H7 (cell line): Measurements from ENCODE around the gene ADGRB3. TPM values are rescaled to one million over a fixed set of nuclear protein-coding genes. Genes with fewer than 3 reads are reported as not detected.
"Not testable (repeated sequence)": the region's sequence is repeated elsewhere in the genome, so short reads cannot be mapped to it uniquely, and the experiment has no call there.

Experiments used
- DNase-seq: peaks from one replicate; pipeline ENCODE4 v3.0.0; 2012
- H3K27me3 ChIP-seq: 2 replicates; pipeline ENCODE4 v1.6.0; 2011; ENCODE audit warnings: mild to moderate bottlenecking, low read length; ENCODE audit not compliant: control insufficient read depth, insufficient read depth
- H3K36me3 ChIP-seq: replicated peaks from 2 replicates; pipeline ENCODE4 v1.5.1; 2011; ENCODE audit warnings: low read length; ENCODE audit not compliant: control insufficient read depth, insufficient read depth
- H3K4me3 ChIP-seq: 2 replicates; pipeline ENCODE4 v1.5.1; 2011; ENCODE audit warnings: low read depth, mild to moderate bottlenecking, control low read depth, low read length, moderate library complexity; ENCODE audit not compliant: insufficient read depth
- total RNA-seq: library from RNA; depleted of rRNA; stranded (reverse); fragments of >200 nt; shearing (Covaris generic); gene quantifications from 2 replicates; pipeline ENCODE4 v1.2.3, GENCODE V29; 2014

The ADGRB3 gene
- total RNA-seq, 1 experiment from 2014 or later: 0.21 TPM

DNA sequence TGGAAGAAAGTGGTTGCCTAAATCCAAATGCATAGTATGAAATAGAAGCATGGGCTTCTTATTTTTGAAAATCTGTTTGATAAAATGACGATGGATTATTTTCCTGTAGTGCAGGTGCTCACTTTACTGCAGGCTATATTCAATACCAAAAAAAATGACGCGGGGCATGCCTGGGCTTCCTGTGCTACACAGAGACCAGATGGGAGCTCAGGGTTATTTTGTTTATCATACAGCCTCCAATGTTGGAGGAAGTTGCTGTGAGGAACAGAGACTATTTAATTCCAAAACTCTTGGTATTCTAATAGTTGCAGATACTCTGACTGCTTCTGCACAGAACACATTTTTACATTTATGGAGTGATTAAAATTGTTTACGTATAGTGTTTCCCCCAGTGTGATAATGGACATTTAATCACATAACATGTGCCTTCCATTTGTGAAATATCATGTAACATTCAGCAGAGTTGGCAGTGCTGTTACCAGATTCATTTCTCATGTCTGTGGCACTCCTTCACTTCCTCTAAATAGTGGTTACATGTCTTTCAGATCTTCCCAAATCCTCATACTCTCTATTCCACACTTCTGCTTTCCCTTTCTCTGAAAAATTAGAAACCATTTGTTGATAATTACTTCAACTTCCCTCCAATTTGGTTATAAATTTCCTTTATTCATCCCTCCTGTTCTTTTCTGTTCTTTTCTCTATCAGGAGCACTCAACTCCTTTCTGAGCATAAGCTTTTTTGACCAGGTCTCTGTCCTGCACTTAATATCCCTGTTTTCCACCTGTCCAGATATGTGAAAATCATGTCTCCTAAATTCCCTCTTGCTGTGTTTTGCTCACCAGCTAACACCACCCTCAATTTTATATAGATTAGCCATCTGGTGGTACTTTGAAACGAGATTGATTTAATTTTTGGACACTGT is 121.6 kb downstream of the ADGRB3 start:
- no peaks in the 10 kb centered on the region for H3K27me3 ChIP-seq
- DNase-seq: no peak
- H3K4me3 ChIP-seq: no peak overlapping the region
- H3K36me3 ChIP-seq: no peaks in the 10 kb centered on the region

DNA sequence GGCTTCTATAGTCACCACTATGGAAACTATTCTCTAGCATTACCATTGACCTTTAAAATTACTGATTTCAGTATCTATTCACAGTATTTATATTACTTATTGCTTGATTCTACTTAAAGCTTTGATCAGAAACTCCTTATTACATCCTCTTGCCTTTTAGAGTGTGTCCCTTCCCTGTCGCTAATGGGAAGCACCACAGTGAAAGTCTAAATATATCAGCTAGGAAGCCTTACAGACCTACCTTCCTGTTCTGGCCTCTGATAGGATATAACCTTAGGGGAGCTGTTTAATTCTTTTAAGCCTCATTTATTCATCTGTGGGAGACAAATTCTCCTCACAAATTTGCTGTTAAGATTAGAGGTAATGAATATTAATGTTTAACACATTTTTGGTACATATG is 122.7 kb downstream of the ADGRB3 start:
- Histone ChIP-seq H3K4me3 (no peak overlapping the region), H3K27me3 (no peaks in the 10 kb centered on the region), H3K36me3 (no peaks in the 10 kb centered on the region)
- no peak for DNase-seq

DNA sequence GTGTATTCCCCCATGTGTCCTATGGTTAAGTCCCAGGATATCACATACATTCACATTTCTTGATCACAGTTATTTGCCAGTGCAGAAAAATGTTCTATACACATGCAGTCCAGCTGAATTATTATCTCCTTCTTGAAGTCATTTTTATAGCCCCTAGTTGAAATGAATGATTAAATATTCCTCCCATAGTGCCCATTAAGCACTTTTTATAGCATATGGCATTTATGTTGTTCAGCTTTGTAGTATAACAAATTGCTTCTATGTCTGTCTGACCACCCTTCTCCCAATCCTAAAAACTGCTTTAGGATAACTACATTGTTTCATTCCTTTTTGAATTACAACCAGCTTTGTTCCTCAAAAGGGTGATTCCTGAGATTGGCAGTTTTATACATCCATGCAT is 123.5 kb downstream of the ADGRB3 start:
- H3K36me3 ChIP-seq: no peaks in the 10 kb centered on the region
- no peak overlapping the region for H3K4me3 ChIP-seq
- H3K27me3 ChIP-seq: no peaks in the 10 kb centered on the region
- DNase-seq: no peak

DNA sequence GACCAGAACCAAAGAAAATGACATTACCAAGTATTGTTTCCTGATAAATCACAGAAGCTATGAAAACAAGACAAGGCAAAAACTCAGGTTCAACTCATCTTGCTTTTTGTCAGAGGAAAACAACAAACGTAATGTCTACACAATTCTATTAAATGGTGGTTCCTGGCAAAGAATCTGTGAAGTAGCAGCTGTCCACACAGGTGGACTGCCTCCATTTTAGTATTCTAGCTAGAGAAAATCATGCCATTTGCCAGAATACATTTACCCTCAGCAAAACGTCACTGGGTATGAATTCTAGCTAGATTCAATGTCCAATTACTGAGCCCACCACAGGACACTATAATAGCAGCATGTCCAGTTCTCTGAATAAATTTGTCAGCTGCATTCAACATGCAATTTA is 125.4 kb downstream of the ADGRB3 start:
- H3K36me3 ChIP-seq: no peaks in the 10 kb centered on the region
- no peaks in the 10 kb centered on the region for H3K27me3 ChIP-seq
- no peak for DNase-seq
- H3K4me3 ChIP-seq: no peak overlapping the region

DNA sequence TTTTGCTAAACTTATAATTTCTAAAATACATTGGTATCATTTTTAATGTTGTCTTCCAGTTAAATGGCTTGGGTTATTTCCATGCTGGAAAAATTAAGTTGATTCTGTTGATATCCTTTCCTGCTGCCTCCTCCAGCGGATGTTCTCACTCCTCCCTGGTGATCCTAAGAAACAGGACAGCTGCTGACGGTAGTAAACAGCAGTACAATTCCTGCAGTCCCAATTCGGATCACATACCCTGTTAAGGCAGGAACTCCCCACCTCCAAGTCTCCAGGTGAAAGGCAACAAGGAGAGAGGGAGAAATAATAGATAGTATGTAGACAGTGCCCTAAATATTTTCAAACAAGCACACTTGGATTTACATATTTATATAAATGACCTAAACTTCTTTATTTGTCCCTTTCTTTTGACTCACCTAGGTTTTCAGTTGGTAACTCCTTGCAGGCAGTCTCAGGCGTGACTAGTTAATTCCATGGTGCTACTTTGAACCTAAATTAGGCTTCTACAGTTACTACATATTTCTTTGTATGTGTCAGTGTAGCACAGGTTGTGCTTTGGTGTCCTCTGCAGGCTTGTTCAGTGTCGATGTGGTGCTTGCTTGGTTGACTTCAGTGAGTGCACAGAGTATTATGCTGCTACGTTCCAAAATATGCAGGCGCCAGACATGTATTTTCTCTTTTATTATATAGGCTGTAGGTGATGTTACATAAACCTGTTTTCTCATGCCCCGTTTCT is 126.0 kb downstream of the ADGRB3 start:
- DNase-seq: no peak
- H3K27me3 ChIP-seq: no peaks in the 10 kb centered on the region
- H3K4me3 ChIP-seq: no peak overlapping the region
- H3K36me3 ChIP-seq: no peaks in the 10 kb centered on the region

DNA sequence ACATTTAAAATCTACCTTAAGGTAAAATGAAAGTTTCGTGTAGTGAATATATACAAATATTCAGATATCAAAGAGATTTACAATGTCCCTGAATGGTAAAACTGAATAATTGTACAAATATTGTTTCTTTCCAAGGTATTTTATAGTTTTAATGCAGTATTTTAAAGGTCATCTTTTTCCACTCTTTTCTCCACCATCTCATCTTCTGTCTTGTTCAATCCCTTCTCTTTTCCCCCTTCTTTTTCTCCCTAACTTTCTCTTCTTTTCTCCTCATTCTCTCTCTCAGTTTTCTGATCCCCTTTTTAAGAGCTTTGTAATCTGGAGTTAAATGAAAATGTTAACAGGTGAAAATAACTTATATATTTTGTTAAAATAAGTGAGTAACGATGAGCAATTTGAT is 126.9 kb downstream of the ADGRB3 start:
- H3K36me3 ChIP-seq: no peaks in the 10 kb centered on the region
- DNase-seq: no peak
- no peaks in the 10 kb centered on the region for H3K27me3 ChIP-seq
- H3K4me3 ChIP-seq: no peak overlapping the region

DNA sequence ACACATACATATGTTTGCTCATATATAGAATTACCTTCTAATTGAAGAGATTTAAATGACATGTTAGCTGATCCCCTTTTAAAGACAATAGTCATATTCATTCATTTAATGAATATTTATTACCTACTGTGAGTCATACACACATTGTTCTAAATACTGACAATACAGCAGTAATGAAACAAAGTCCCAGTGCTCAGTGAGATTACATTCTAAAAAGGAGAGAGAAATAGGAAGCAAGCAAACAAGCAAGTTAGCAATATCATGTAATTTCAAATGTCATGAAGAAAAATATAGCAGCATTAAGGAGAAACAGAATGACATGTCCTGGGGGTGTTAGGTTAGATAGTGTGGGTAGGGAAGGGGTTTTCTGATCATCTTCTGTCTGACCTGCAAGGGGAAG is 136.3 kb downstream of the ADGRB3 start:
- Histone ChIP-seq H3K27me3 (no peaks in the 10 kb centered on the region), H3K4me3 (no peak overlapping the region), H3K36me3 (no peaks in the 10 kb centered on the region)
- no peak for DNase-seq

DNA sequence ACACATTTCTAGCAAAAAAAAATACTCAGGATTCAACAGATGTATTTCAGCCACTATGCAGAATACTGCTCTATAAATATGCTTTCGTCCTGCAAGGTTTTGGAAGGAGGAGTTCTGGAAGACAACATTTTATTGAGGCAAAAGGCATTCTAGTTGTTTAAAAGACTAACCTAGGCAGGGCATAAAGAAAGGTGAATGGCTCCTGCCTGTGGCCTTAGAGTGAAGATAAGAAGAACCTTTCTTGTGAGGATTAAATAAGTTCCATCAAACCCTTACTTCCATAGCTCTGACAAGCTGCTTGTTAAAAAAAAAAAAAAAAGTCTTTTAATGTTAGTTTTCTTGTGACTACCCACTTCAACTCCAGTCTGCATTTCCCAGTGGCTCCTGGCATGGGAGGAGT is 139.8 kb downstream of the ADGRB3 start:
- no peaks in the 10 kb centered on the region for H3K36me3 ChIP-seq
- no peak overlapping the region for H3K4me3 ChIP-seq
- DNase-seq: no peak
- no peaks in the 10 kb centered on the region for H3K27me3 ChIP-seq

DNA sequence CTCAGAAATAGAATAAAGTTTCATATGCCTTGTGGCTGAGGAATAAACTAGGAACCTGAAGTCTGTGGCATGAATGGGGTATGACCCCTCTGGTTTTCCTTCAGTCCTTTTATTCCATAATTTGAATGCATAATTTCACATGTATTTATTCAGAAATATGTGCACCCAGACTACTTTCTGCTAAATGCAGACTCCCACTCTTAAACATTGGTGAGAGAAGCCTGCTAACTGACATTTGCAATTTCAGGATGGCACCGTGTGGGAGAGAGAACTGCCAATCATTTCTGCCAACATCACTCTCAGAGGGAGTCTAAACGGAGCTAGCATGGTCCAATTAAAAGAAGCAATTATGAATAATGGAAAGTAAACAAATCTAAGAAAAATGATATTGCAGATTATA is 141.3 kb downstream of the ADGRB3 start:
- Histone ChIP-seq H3K27me3 (no peaks in the 10 kb centered on the region), H3K36me3 (no peaks in the 10 kb centered on the region), H3K4me3 (no peak overlapping the region)
- no peak for DNase-seq

DNA sequence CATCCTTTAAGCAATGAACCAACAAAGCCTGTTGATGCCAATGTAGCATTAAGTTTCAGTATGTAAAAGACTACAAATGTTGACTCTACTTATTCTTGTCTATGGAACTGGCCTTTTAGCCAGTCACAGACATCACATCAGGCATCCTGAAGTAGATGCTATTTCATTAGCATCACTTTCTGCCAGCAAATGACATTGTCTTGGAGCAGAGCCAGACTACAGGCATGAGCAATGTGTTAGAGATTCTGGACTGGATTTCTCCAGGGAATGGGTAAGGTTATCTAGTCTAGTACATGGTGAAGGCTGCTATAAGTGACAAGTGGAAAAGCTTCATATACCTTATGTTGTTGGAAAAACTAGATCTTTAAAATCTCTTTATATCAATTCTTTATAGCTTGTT is 142.9 kb downstream of the ADGRB3 start:
- Histone ChIP-seq H3K4me3 (no peak overlapping the region), H3K36me3 (no peaks in the 10 kb centered on the region), H3K27me3 (no peaks in the 10 kb centered on the region)
- DNase-seq: no peak

DNA sequence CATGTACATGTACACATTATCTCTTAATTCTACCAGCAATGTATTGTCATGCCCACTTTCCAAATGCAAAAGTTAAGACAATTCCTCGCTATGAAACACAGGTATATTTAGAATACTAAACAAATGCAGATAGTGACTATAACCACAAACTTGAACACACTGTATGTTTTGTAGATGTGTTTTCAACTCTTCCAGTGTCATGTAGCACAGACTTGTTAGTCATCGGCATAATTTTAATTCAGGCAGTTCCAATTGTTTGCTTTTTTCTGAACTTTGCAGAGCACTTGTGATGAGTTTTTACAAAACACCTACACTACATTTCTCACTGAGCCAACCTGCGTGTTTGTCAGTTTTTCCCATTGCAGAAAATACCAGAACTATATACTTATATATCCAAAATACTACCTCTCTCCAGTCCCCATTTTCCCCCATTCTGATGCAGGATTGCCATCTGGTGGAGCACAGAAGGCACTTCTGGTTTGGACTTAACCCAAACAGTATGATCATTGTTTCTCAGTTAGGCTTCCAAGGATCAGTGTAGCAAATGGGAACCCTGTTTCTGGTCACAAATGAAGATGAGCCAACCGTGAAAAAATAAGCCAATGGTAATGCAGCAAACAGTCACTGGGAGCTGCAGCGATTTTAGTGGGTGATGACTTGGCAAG is 143.4 kb downstream of the ADGRB3 start:
- H3K36me3 ChIP-seq: no peaks in the 10 kb centered on the region
- H3K27me3 ChIP-seq: no peaks in the 10 kb centered on the region
- no peak overlapping the region for H3K4me3 ChIP-seq
- peak; percentile 8 for DNase-seq

DNA sequence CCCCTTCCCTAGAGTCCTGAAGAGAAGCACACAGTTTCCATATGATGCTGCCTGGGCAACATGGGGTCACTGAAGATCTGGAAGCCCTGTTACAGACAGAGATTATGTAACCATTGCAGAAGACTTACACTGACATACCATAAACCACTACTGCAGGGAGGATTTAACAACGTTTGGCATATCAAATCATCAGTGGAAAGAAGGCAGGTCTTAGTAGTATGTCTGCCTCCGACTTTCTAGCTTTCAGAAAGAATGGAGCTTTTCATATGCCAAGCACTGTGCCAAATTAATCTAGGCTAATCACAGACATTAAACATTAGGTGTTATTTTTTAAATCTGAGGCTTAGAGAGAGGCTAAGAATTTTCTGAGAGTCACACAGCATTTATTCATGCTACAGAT is 144.3 kb downstream of the ADGRB3 start:
- H3K27me3 ChIP-seq: no peaks in the 10 kb centered on the region
- no peaks in the 10 kb centered on the region for H3K36me3 ChIP-seq
- H3K4me3 ChIP-seq: no peak overlapping the region
- no peak for DNase-seq

DNA sequence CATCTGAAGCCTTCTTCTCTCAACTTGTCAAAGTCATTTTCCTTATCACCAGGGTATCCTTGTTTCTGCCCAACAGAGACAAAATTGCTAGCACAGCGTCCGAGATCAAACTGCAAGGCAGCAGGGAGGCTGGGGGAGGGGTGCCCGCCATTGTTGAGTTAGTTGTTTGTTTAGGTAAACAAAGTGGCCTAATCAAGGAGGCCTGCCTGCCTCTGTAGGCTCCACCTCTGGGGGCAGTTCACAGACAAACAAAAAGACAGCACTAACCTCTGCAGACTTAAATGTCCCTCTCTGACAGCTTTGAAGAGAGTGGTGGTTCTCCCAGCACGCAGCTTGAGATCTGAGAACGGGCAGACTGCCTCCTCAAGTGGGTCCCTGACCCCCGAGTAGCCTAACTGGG is 155.0 kb downstream of the ADGRB3 start:
- H3K4me3 ChIP-seq, H3K36me3 ChIP-seq, DNase-seq, H3K27me3 ChIP-seq: not testable (repeated sequence)

DNA sequence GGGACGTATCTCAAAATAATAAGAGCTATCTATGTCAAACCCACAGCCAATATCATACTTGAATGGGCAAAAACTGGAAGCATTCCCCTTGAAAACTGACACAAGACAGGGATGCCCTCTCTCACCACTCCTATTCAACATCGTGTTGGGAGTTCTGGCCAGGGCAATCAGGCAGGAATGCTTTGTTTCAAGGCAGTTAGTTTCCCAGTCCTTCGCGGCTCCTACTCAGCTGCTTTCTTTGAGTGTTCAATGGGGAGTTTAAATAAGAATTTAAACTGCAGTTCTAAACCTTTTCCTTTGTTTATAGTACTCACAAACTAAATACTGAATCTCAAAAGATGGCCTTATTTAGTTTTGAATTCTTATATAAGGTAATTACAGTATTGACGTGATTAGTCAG is 179.9 kb downstream of the ADGRB3 start:
- DNase-seq, H3K27me3 ChIP-seq, H3K4me3 ChIP-seq, H3K36me3 ChIP-seq: not testable (repeated sequence)

DNA sequence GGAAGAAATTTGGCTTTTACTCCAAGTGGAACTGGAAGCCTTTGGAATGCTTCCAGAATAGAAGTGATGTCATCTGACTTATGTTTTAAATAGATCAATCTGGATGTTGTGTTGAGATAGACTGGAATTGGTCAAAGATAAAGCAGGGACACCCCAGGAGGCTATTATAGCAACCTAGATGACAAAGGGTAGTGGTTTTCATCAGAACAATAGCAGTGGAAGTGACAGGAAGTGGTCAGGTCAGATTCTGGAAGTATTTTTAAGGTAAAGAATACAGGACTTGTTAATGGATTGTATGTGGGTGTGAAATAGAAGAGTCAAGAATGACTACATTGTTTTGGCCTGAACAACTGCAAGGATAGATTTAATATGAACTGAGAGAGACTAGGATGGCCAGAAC is 191.4 kb downstream of the ADGRB3 start:
- Histone ChIP-seq H3K4me3 (no peak overlapping the region), H3K27me3 (no peaks in the 10 kb centered on the region), H3K36me3 (no peaks in the 10 kb centered on the region)
- DNase-seq: no peak
